GM12878 (cell line): ENCODE results near the gene CMC1. TPM values are rescaled to one million over a fixed set of nuclear protein-coding genes. Genes with fewer than 3 reads are reported as not detected.

ENCODE experiments used
- ATAC-seq: fragments of 200-7000 bp; cut with Tn5 transposase; 3 replicates; pipeline ENCODE4 v1.9.1; 2020; ENCODE audit warnings: mild to moderate bottlenecking, moderate library complexity
- BruUV-seq: library from RNA; stranded (reverse); fragments of 400-500 nt; replicated peaks from 2 replicates; lab custom pipeline; 2021; lab: Mats Ljungman, UMichigan
- CTCF ChIA-PET: fragments of 300-600 bp; sonication (Branson Sonifier 250); formaldehyde crosslinking; extraction: SDS; loops from one replicate; lab custom pipeline; 2021; ENCODE audit warnings: inconsistent platforms; lab: Yijun Ruan, JAX
- POLR2A ChIA-PET: fragments of 350-600 bp; formaldehyde crosslinking; extraction: SDS; loops from one replicate; lab custom pipeline; 2021; ENCODE audit warnings: inconsistent platforms; lab: Charles Lee
- RAD21 ChIA-PET: fragments of 300-600 bp; sonication (Branson Sonifier 250); formaldehyde crosslinking; loops from one replicate; lab custom pipeline; 2023; ENCODE audit warnings: antibody characterized with exemption; ENCODE audit not compliant: unreplicated experiment; lab: Charles Lee
- SMC1A ChIA-PET: fragments of 300-600 bp; sonication (Branson Sonifier 250); formaldehyde crosslinking; loops from one replicate; lab custom pipeline; 2023; ENCODE audit not compliant: unreplicated experiment, uncharacterized antibody; lab: Charles Lee
- DNase-seq: peaks from one replicate; pipeline ENCODE4 v3.0.0-alpha.2; 2011; ENCODE audit warnings: low read depth, low spot score
- FAIRE-seq: peaks from 3 replicates; lab custom pipeline; 2011; peaks lifted over from hg19 to GRCh38; lab: Jason Lieb, UNC
- H2AFZ ChIP-seq: 2 replicates; pipeline ENCODE4 v1.6.0; 2011; ENCODE audit warnings: low read depth, low read length, control low read depth; ENCODE audit not compliant: control insufficient read depth
- H3K27ac ChIP-seq: 2 replicates; pipeline ENCODE4 v1.5.1; 2011; ENCODE audit warnings: control low read depth; ENCODE audit not compliant: control insufficient read depth, insufficient read depth
- H3K27me3 ChIP-seq, 2 experiments: replicated peaks in 1 of 2; 2 replicates each; pipeline versions ENCODE4 v1.6.0 to v1.6.1; 2011; ENCODE audit warnings: low read length in 1 of 2; ENCODE audit not compliant: control insufficient read depth in 2 of 2, insufficient read depth in 2 of 2
- H3K36me3 ChIP-seq, 2 experiments: 2 replicates each; pipeline ENCODE4 v1.5.1; 2011; ENCODE audit warnings: low read length in 1 of 2; ENCODE audit not compliant: control insufficient read depth in 2 of 2, insufficient read depth in 2 of 2
- H3K4me1 ChIP-seq: 2 replicates; pipeline ENCODE4 v1.6.1; 2011; ENCODE audit warnings: mild to moderate bottlenecking, low read length, moderate library complexity, mixed read lengths; ENCODE audit not compliant: control insufficient read depth, insufficient read depth
- H3K4me2 ChIP-seq: 2 replicates; pipeline ENCODE4 v1.6.0; 2011; ENCODE audit warnings: control low read depth; ENCODE audit not compliant: control insufficient read depth, insufficient read depth
- H3K4me3 ChIP-seq: fragments of 200-600 bp; sonication (generic); 2 replicates; pipeline ENCODE4 v1.5.1; 2016
- H3K79me2 ChIP-seq: 2 replicates; pipeline ENCODE4 v1.6.0; 2011; ENCODE audit warnings: low read length; ENCODE audit not compliant: control insufficient read depth, insufficient read depth
- H3K9ac ChIP-seq: 2 replicates; pipeline ENCODE4 v1.8.0; 2011; ENCODE audit warnings: low read length, control low read depth, mixed read lengths; ENCODE audit not compliant: control insufficient read depth, insufficient read depth
- H3K9me3 ChIP-seq: replicated peaks from 3 replicates; pipeline ENCODE4 v1.5.1; 2011; ENCODE audit warnings: mild to moderate bottlenecking, low read length; ENCODE audit not compliant: control insufficient read depth, insufficient read depth
- H4K20me1 ChIP-seq: 2 replicates; pipeline ENCODE4 v1.6.0; 2011; ENCODE audit not compliant: control insufficient read depth, insufficient read depth
- EZH2 ChIP-seq: IDR thresholded peaks from 2 replicates; pipeline ENCODE4 v1.6.1; 2012; ENCODE audit warnings: low read depth, mild to moderate bottlenecking, control low read depth, inconsistent platforms, low read length, borderline replicate concordance; ENCODE audit not compliant: control insufficient read depth
- GABPA ChIP-seq: IDR thresholded peaks from 2 replicates; pipeline ENCODE4 v1.6.1; 2014; ENCODE audit warnings: antibody characterized with exemption, low read depth, mild to moderate bottlenecking, inconsistent platforms
- KAT2A ChIP-seq: conservative IDR thresholded peaks from 2 replicates; pipeline ENCODE4 v1.6.1; 2011; ENCODE audit warnings: low read depth, low read length; ENCODE audit not compliant: control insufficient read depth
- NFXL1 ChIP-seq: fragments of 450-650 bp; IDR thresholded peaks from 2 replicates; pipeline ENCODE4 v1.6.1; 2017; ENCODE audit warnings: antibody characterized with exemption, mild to moderate bottlenecking, borderline replicate concordance
- TARDBP ChIP-seq: IDR thresholded peaks from 2 replicates; pipeline ENCODE4 v1.6.1; 2016; ENCODE audit warnings: borderline replicate concordance
- ZNF274 ChIP-seq: IDR thresholded peaks from one replicate; pipeline ENCODE4 v1.8.0; 2011; ENCODE audit not compliant: insufficient read length, insufficient read depth
- WGBS: methylation state at CpG from one replicate; pipeline ENCODE4 v1.1.6; 2016; ENCODE audit warnings: low lambda C conversion rate; ENCODE audit not compliant: insufficient replicate concordance, insufficient coverage; ENCODE audit errors: missing lambda C conversion rate; 5-methylcytosine and 5-hydroxymethylcytosine counted together
- in situ Hi-C: fragments of 300-500 bp; cut with MboI; formaldehyde crosslinking; loops from 9 replicates; pipeline ENCODE4 v1.14.3; 2018; ENCODE audit warnings: mixed read lengths
- intact Hi-C: fragments of 100-400 bp; cut with micrococcal nuclease; formaldehyde crosslinking; loops from one replicate; pipeline ENCODE4 v1.14.2; 2022; ENCODE audit not compliant: unreplicated experiment
- polyA plus RNA-seq, 11 experiments: library from polyadenylated mRNA; depleted of rRNA in 4 of 11; unstranded in 6 of 11; stranded (reverse) in 5 of 11; fragments of >200 nt; fragmentation: Nextera tagmentation in 4 of 11; fragmentation: Illumina TruSeq in 1 of 11; extraction: Ambion mirVana in 4 of 11; extraction: Trizol in 1 of 11; gene quantifications; 1 replicate in 1 of 11; 2 replicates in 10 of 11; pipeline versions ENCODE4 v1.2.1 to v1.2.3, GENCODE V29; 2011 to 2016; ENCODE audit warnings: inconsistent platforms in 2 of 11, missing spikeins in 2 of 11, low read depth in 1 of 11
- total RNA-seq, 4 experiments: library from RNA; depleted of rRNA in 3 of 4; stranded (reverse); fragments of >200 nt in 3 of 4; fragmentation: Illumina TruSeq in 1 of 4; extraction: Trizol in 1 of 4; gene quantifications; 2 replicates each; pipeline versions ENCODE4 v1.2.1 to v1.2.3, GENCODE V29; 2013 to 2021
- TF ChIP-seq, protein P1 (sequence below): IDR thresholded peaks from 2 replicates; pipeline ENCODE4 v1.6.1; 2011; ENCODE audit warnings: mild to moderate bottlenecking, low read depth, low read length, moderate library complexity; ENCODE audit not compliant: insufficient replicate concordance

Gene CMC1
- total and polyA plus RNA-seq, 10 of the 15 experiments (the other 5 are each of a cell fraction or from before 2014, with no cell fraction given): 12.3 to 118 (median 29.3) TPM

DNA sequence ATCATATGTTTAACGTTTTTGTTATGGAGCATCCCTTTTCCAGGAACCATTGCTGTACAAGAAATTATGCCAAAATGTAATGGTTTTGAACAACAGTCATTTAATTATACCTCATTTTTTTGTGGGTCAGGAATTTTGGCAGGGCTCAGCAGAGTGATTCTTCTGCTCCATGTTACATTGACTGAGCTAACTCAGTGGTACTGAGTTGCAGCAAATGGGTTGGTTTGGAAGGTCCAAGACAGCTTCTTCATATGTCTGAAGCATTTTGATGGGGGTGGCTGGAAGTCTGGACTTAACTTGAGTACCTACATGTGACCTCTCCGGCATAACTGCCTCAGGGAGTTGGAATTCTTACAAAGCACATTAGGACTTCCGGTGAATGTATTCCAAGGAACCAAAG lies 26.0 kb upstream of the CMC1 start:
- Histone ChIP-seq H3K79me2 (no peaks in the 10 kb centered on the region), H3K4me3 (no peak overlapping the region), H3K4me1 (no peaks in the 10 kb centered on the region), H3K36me3 (no peaks in the 10 kb centered on the region), H3K9me3 (peaks cover 2% of the 10 kb centered on the region; the same call in 2 of the 3 replicates), H3K4me2 (no peak overlapping the region), H4K20me1 (no peaks in the 10 kb centered on the region), H3K9ac (no peak overlapping the region), H3K27me3 (no peaks in the 10 kb centered on the region), H3K27ac (no peak overlapping the region), H2AFZ (no peak overlapping the region)
- intact Hi-C loops: loop anchor here (5.0 kb wide), 1 partner anchor 78 kb away; no protein-coding TSS in a partner anchor
- WGBS: 47% methylated on average over 3 of the region's 3 CpGs
- ATAC-seq: no peak
- no TSS peak for BruUV-seq
- ChIA-PET SMC1A (interaction anchor here (0.8 to 3.9 kb wide), 9 partner anchors 9 to 504 kb away, joined by 3 to 27 read pairs (median 5); no protein-coding TSS in a partner anchor), POLR2A (interaction anchor here (0.6 to 1.5 kb wide), 5 partner anchors 12 to 1865 kb away, joined by 3 to 4 read pairs (median 3); no protein-coding TSS in a partner anchor), RAD21 (interaction anchor here (3.7 kb wide), 1 partner anchor 77 kb away, joined by 70 read pairs; no protein-coding TSS in a partner anchor), CTCF (interaction anchor here (0.6 kb wide), 1 partner anchor 477 kb away, joined by 3 read pairs; no protein-coding TSS in a partner anchor)
- TF ChIP-seq KAT2A (no peak), NFXL1 (no peak), ZNF274 (no peak), TARDBP (no peak), GABPA (no peak), EZH2 (no peak)
- TF ChIP-seq, protein P1, sequence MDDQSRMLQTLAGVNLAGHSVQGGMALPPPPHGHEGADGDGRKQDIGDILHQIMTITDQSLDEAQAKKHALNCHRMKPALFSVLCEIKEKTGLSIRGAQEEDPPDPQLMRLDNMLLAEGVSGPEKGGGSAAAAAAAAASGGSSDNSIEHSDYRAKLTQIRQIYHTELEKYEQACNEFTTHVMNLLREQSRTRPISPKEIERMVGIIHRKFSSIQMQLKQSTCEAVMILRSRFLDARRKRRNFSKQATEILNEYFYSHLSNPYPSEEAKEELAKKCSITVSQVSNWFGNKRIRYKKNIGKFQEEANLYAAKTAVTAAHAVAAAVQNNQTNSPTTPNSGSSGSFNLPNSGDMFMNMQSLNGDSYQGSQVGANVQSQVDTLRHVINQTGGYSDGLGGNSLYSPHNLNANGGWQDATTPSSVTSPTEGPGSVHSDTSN: no peak
- in situ Hi-C loops: no loop called here
- no peak for DNase-seq
- FAIRE-seq: no peak
